ENCODE measurements around the gene KLHL5.
"Not testable (repeated sequence)": the region's sequence is repeated elsewhere in the genome, so short reads cannot be mapped to it uniquely, and the experiment has no call there.

The KLHL5 gene

DNA sequence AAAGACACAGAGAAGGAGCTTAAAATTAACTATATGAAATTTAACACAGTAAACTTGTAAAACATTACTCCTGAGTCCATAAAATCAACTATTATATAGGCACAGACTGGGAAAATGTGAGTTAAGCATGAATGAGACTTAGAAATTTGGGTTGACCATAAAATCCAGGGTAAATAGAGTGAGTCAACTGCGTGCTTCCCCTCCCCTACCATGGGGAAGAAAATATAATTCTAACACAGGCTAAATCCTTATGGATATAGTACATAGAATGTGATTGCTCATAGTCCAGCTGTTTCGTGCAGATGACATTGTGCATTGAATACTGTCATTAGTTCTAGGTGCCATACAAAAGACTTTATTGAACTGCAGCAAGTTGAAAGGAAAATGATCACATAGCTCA is 42.2 kb downstream of the KLHL5 start:
- DNase-seq: no peak

DNA sequence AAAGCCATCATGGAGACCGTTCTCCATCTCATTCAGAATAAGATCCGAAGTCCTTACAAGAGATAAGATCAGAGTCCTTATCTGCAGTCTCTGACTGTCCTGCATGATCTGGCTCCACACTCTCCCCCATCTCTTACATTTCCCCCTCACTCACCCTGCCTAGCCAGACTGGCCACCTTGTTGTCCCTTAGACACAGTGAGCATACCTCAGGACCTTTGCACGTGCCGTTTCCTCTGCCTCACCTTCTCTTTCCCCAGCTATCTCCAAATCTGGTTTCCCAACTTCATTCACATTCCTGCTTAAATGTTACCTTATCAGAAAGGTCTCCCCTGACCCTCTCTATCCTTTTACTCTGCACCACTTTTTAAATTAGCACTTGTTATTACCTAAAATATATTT is 44.0 kb downstream of the KLHL5 start:
- DNase-seq: no peak

DNA sequence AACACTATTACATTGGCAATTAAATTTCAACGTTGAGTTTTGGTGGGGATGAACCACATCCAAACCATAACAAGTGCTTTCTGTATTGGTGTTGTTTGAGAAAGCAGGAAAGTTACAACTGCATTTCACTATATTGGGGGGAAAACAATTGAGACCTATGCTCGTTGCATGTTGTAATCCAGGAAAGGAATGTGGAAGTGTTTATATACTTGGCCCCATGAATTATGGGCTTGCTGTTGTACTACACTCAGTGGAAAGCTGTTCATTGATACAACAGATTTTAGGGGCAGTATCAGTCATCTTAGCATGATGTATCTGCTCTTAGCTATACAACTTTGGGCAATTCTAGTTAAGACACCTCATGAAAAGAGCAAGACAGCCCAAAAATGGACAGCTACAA is 52.4 kb downstream of the KLHL5 start:
- no peak for DNase-seq

DNA sequence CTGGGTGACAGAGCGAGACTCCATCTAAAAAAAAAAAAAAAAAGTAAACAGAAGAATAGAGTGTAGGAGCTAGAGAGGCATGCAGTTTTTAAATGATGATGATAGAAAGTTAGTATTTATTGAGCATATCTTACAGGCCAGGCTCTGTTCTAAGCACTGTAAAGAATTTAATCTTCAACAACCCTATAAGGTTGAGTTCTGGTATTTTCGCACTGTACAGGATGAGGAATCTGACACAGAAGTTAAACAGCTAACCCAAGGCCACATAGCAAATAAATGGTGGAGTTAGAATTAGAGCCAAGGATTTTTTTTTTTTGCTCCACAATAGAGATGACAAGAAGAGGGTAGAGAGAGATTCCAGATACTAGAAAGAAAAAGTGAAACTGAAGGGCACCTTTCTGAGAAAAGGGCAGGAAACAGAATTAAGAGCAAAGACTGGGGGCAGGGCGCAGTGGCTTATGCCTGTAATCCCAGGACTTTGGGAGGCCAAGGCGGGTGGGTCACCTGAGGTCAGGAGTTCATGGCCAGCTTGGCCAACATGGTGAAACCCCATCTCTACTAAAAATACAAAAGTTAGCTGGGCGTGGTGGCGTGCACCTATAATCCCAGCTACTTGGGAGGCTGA is 56.1 kb downstream of the KLHL5 start:
- no peak for DNase-seq

DNA sequence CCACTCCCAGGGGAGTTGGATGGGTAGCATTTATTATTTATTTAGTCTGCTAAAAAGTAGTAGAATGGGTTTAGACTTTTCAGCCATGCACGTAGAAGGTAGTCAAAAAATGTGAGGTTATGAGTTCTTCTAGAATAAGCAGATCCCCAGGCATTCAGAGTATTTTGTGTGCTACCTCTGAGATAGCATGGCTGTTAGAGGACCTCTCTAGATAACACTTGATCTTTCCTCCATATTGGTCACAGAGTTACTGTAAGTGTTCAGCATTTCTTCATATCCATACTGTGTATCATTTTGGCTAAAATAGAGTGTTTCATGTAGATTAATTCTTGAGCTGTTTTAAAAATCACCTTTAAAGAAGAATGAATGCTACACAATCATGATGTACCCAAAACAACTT is 58.4 kb downstream of the KLHL5 start:
- no peak for DNase-seq

DNA sequence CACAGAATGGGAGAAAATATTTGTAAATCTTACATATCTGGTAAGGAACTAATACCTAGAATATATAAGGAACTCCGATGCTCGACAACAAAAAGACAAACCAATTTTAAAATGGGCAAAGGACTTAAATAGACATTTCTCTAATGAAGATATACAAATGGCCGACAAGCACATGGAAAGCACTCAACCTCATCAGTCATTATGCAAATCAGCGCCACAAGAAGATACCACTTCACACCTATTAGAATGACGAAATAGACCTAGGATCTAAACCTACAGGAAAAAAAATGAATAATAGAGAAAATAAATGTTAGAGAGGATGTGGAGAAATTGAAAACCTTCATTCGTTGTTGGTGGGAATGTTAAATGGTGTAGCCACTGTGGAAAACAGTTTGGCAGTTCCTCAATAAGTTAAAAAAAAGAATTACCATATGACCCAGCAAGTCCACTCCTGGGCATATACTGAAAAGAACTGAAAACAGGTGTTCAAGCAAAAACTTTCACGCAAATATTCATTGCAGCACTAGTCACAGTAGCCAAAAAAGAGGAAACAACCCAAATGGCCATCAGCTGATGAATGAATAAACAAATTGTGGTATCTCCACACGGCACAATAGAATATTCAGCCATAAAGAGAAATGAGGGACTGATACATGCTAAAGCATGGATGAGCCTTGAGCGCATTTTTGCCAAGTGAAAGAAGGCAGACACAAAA is 63.0 kb downstream of the KLHL5 start:
- no peak for DNase-seq

DNA sequence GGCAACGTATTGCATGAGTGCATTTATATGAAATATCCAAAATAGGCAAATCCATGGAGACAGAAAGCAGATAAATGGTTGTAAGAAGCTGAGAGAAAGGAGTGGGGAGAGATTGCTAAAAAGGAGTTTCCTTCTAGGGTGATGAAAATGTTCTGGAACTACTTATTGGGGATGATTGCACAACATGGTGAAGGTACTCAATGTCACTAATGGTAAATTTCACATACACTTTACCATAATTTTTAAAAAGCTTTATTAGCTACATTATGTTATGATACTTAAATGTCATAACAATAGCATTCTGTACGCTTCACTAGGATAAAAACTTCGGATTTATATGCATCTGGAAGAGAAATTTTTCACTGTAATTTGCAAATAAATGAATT is 63.6 kb downstream of the KLHL5 start:
- no peak for DNase-seq

DNA sequence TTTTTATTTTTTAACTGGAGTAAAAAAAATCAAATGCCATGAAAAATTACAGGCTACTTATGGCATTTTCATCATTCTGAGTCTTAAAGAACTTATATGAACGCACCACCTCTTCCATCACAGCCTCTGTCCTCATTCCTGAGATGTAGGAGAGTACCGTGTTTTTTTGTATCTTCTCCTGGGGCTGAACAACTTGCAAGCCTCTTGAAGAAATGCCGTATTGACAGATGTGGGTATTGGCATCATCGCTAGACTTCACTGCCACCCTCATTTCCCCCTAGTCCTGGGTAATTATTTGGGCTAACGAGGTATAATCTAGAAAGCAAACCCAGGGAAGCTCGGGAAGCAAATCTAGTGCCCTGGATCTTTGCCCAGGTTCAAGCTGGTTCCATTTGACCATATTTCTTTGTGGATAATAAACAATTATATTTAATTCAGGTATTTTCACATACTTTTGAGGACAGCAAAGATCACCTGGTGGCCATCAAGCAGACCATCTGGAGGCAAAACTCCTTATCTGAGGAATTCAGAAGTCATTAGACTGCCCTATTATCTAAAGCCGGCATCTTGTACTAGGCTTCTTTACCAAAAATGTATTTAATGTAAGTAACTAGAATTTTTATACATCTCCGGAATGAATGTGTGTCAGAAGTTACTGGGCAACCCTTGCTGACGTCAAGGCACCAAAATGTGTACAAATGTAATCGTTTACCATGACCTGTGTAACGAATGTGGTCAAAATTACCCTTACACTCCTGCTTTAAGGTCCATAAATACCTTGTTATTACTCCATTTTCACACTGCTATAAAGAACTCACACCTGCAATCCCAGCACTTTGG is 64.4 kb downstream of the KLHL5 start:
- no peak for DNase-seq

DNA sequence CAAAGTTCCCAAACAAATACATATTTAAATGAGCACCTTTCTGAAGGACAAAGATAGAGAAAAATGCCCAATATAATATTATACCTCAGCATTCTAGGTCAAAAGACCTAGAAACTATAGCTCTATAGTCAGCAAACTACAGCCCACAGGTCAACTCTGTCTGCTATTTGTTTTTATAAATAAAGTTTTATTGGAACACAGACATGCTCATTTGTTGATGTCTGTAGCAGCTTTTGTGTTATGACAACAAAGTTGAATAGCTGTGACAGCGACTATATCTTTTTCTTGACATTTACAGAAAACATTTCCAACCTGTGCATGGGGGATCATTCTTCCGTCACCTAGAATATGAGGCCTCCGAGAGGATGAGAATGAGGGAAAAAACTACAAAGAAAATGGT is 71.6 kb downstream of the KLHL5 start:
- DNase-seq: no peak

DNA sequence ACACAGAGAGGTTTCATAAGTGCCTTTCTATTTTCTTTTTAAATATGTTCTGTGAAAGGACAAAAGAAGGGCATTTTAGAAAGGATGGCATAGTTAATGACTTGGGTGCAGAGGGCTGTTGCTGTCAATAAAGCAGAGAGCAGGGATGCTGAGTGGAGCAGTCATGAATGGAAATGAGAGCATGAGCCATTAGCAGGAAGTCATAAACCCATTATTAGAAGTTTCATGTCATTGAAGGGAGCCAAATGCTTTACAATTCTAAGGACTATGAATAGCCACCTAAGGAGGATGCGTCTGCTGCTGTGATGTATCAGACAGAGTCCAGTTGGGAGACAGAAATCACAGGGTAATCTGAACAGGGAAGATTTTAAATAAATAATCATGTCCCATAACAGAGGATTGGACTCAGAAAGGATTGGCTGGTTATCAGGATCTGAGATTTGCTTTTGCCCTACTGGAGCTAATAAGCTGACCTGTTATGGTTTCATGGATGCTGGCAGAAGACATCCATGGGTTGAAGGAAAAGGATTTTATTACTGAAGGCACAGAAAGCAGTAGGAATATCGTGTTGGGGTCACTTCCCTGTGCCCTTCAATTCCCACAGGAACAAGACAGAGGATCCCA is 72.8 kb downstream of the KLHL5 start:
- DNase-seq: no peak

DNA sequence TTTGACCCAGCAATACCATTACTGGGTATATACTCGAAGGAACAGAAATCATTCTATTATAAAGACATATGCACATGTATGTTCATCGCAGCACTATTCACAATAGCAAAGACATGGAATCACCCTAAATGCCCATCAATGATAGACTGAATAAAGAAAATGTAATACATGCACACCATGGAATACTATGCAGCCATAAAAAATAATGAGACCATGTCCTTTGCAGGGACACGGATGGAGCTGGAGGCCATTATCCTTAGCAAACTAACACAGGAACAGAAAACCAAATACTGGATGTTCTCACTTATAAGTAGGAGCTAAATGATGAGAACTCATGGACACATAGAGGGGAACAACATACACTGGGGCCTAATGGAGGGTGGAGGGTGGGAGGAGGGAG is 76.2 kb downstream of the KLHL5 start:
- not testable (repeated sequence) for DNase-seq

DNA sequence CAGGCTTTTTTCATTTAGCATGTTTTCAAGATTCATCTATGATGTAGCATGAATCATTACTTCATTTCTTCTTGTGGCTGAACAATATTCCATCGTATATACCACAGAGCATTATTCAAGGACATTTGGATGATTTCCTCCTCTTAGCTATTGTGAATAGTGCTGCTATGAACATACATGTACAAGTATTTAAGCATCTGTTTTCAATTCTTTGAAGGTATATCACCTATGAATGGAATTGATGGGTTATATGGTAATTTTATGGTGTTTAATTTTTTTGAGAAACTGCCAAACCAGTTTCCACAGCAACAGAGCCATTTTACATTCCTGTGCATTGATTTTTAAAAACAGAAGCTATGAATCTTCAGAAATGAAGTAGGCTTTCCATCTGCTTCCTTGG is 84.2 kb downstream of the KLHL5 start:
- DNase-seq: no peak

DNA sequence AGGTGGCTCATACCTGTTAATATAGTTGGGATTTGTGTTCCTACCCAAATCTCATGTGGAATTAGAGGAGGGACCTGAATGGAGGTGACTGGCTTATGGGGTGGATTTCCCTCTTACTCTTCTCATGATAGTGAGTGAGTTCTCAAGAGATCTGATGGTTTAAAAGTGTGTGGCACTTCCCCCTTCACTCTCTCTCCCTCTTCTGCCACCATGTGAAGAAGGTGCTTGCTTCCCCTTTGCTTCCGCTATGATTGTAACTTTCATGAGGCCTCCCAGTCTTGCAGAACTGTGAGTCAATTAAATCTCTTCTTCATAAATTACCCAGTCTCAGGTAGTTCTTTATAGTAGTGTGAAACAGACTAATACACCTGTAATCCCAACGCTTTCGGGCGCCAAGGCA is 92.0 kb downstream of the KLHL5 start:
- no peak for DNase-seq

DNA sequence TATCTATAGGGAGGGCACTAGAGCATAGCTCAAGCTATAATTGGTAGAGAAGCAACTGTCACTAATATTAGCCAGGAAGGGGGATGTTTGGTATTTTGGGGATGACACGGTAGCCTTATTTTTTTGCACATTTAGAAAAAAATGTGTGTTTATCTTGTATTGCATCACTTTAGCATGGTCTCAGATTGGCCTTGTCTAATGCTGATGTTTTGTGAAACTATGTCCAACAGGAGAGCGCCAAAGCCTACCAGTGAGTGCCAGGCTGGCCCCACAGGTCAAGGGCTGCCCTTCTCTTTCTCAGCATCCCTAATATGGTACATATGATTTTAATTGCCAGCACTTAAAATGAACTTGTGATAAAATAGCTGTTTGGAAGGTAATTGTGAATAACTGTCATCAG is 95.5 kb downstream of the KLHL5 start:
- no peak for DNase-seq

DNA sequence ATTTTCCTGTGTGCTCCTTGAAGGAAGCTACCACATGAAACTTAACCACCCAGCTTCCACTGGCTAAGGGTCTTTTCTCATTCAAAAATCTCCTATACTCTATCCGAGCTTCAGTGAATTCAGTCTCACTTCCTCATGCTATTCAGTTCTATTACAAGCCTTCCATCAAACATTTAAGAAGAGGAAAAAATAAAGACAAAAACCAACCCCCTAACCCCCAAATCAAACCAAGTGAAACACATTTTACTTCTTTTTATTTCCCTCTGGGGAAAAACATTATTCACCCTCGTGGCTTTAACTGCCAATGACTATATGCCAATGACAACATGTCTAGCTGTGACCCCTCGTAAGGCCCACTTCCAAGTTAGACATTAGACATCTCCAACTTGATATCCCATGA is 104.1 kb downstream of the KLHL5 start:
- no peak for DNase-seq

DNA sequence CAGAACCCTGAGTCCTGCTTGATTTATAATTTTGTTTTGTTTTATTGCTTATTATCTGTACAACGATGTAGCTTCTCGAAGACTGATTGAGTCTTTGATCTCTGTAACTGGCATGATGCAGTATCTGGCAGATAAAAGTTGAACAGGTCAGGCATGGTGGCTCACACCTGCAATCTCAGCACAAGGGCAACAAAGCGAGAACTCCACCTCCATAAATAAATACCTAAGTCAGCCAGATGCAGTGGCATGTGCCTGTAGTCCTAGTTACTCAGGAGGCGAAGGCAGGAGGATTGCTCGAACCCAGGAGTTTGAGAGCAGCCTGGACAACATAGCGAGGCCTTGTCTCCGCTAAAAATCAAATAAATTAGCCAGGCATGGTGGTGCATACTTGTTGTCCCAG is 104.6 kb downstream of the KLHL5 start:
- no peak for DNase-seq

DNA sequence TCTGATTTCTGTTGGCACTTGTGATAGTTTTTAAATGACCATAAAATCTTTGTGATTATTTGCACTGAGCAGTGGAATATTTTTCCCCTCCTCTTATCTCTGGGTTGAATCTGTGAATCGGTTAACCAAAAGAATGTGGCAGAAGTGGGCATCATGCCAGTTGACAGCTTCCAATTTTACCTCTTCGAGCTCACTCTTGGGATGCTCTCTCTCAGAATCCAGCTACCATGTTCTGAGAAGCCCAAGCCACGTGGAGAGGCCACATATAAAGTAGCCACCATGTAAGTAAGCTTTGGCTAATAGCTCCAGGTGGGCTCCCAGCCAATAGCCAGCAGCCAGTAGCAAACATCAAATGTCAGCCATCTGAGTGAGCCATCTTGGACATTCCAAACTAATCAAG is 107.4 kb downstream of the KLHL5 start:
- no peak for DNase-seq

DNA sequence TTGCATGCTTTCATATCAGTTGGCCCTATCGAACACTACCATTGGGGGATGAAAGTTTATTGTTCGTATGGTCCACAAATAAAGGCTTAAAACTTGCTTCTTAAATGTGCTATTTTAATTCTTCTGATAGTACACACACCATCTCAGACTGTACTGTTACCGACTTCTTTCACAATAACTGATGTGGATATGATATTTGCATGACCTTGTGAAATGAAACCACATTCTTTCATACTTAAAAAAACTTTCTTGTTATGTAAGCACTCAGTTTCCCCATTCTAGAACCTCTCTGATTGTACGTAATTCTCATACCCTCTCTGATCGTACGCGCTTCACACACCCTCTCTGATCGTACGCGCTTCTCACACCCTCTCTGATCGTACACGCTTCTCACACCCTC is 108.3 kb downstream of the KLHL5 start:
- DNase-seq: no peak
